ENCODE measurements around the gene MAML3.

- TF ChIP-seq USF1 (IDR thresholded peaks at IDR 0.05), result no peak
- TF ChIP-seq TCF12 (IDR thresholded peaks at IDR 0.05; ENCODE audit: low read depth), result no peak
- no peak for TF ChIP-seq YY1 (IDR thresholded peaks at IDR 0.05; ENCODE audit: low read depth)
Observed at GRCh38 chr4:140187316-140187695, 33.3 kb upstream of the MAML3 start.

Data from Ishikawa (cell line).